ENCODE results near the gene ACSL1. TPM values are rescaled to one million over a fixed set of nuclear protein-coding genes. Genes with fewer than 3 reads are reported as not detected.
"Not testable (repeated sequence)": the region's sequence is repeated elsewhere in the genome, so short reads cannot be mapped to it uniquely, and the experiment has no call there.

The ACSL1 gene
- total and polyA plus RNA-seq, 12 donors = 127 to 526 (median 239) TPM

DNA sequence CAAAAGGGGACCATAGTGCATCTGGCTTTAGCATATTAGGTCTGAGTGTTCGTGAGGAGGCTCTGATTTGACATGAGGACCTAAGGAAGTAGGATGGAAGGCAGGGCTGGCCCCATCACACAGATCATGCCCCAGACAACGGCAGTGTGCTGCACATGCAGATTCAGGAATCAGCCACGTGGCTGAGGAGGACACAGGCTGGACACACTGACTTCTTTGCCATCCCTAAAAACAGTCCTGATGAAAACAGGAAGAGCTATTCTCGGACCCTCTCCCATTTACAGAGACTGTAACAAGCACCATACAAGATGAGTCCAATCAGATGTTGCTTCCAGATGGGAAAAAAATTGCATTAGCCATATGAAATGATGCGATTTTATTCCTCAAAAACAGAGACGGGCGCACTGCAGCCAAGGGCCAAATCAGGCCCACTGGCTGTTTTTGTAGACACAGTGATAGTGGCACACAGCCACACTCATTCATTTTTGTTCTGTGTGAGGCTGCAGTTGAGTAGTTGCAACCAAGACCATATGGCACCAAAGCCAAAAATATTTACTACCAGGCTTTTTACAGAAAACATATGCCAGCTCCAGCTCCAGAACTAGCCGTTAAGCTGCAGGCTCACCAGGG, 41.0 kb downstream of the ACSL1 start:
- no peak for DNase-seq
- intact Hi-C loops (cut with DNase I) = no loop called here
- ATAC-seq = no peak
- Histone ChIP-seq H3K27me3 (no peaks in the 10 kb centered on the region), H3K9me3 (no peaks in the 10 kb centered on the region), H3K27ac (no peak overlapping the region), H3K4me3 (no peak overlapping the region), H3K4me1 (peaks cover 0 to 15% (median 0%) of the 10 kb centered on the region in 9 donors), H3K36me3 (peaks cover 0 to 96% (median 43%) of the 10 kb centered on the region in 9 donors)
- WGBS, 2 donors = 82 to 86% methylated on average over 8 of the region's 8 CpGs
- no peak for TF ChIP-seq CTCF (IDR thresholded peaks at IDR 0.05)

DNA sequence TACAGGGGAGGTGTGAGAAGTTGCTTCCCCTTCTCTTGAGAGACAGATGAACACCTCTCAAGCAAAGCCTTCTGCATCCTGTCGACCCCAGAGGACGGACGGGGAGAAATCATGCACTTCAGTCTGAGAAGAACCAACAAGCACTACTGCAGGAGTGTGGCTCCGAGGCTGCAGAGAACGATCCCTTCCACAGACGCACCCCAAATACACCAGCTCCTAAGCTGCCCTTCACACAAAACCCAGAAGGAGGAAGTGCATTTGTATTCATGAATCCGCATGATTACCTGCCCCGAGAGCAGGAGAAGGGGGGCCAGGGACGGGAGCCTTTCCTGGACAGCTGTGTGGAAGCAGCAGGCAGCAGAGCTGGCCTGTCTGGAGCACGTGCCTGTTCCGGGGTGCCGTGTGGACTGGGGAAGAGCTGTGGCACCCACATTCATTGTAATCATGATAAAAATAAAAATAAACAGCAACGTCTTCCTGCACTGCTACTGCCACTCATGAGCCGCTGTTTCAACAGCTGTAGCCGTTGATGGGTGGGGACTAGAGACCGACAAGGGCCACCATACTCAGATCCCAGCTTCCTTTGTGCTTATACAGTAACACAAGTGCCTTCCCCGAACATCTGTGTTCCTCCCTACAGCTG, 42.9 kb downstream of the ACSL1 start:
- DNase-seq (no peak), ATAC-seq (peak in 3 of 8 donors; percentile 18 to 38 (median 35))
- peaks cover 0 to 15% (median 0%) of the 10 kb centered on the region in 9 donors for H3K4me1 ChIP-seq
- H3K4me3 ChIP-seq = no peak overlapping the region
- H3K27me3 ChIP-seq = no peaks in the 10 kb centered on the region
- peaks cover 0 to 95% (median 43%) of the 10 kb centered on the region in 9 donors for H3K36me3 ChIP-seq
- no peak for TF ChIP-seq CTCF (IDR thresholded peaks at IDR 0.05)
- peak overlapping the region in 1 of 10 donors; percentile 39 for H3K27ac ChIP-seq
- 59 to 72% methylated on average over 17 of the region's 17 CpGs for WGBS, 2 donors
- H3K9me3 ChIP-seq = no peaks in the 10 kb centered on the region
- intact Hi-C loops (cut with DNase I) = no loop called here

DNA sequence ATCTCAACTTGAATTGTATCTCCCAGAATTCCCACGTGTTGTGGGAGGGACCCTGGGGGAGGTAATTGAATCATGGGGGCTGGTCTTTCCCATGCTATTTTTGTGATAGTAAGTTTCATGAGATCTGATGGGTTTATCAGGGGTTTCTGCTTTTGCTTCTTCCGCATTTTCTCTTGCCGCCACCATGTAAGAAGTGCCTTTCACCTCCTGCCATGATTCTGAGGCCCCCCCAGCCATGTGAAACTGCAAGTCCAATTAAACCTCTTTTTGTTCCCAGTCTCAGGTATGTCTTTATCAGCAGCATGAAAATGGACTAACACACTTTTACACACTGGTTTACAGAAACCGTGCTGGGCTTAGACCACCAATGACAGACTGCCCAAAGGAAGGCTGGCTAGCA, 46.6 kb downstream of the ACSL1 start:
- H3K4me3 ChIP-seq; ATAC-seq; H3K27me3 ChIP-seq; DNase-seq; intact Hi-C loops (cut with DNase I); H3K9me3 ChIP-seq; H3K27ac ChIP-seq: not testable (repeated sequence)
- H3K36me3 ChIP-seq = peaks cover 0 to 89% (median 34%) of the 10 kb centered on the region in 9 donors
- WGBS, 2 donors = 95% methylated on average over 4 of the region's 4 CpGs
- H3K4me1 ChIP-seq = peaks cover 0 to 17% (median 2%) of the 10 kb centered on the region in 9 donors

GRCh38 chr4:184778325-184778724, 47.4 kb downstream of the ACSL1 start:
- Histone ChIP-seq H3K4me3 (no peak overlapping the region), H3K27me3 (no peaks in the 10 kb centered on the region), H3K4me1 (peaks cover 0 to 17% (median 2%) of the 10 kb centered on the region in 9 donors), H3K9me3 (no peaks in the 10 kb centered on the region), H3K36me3 (peaks cover 3 to 89% (median 27%) of the 10 kb centered on the region in 9 donors), H3K27ac (no peak overlapping the region)
- WGBS, 2 donors = 84 to 85% methylated on average over 8 of the region's 8 CpGs
- no peak for DNase-seq
- TF ChIP-seq CTCF (IDR thresholded peaks at IDR 0.05) = no peak
- ATAC-seq = no peak
- intact Hi-C loops (cut with DNase I) = no loop called here

DNA sequence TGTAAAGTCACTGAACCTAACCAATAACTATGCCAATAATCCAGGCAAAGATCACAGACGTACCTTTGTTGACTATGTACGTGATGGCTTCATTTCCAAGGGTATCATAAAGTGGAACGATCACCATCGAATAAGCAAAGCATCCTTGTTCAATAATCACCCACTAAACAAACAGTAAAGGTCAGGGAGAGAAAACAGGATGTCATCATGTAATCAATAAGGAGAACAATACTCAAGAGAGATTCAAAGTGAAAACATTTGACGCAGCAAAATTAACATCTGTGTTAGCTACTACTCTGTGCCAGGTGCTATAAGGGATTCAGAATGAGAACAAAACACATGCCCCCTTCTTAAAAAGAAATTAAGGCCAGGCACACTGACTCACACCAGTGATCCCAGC, 48.9 kb downstream of the ACSL1 start:
- intact Hi-C loops (cut with DNase I) = no loop called here
- no peak overlapping the region for H3K27ac ChIP-seq
- no peaks in the 10 kb centered on the region for H3K9me3 ChIP-seq
- DNase-seq = no peak
- 94% methylated on average over 5 of the region's 5 CpGs for WGBS, 2 donors
- H3K4me1 ChIP-seq = peaks cover 0 to 17% (median 0%) of the 10 kb centered on the region in 9 donors
- peaks cover 4 to 92% (median 28%) of the 10 kb centered on the region in 9 donors for H3K36me3 ChIP-seq
- H3K4me3 ChIP-seq = no peak overlapping the region
- ATAC-seq = no peak
- H3K27me3 ChIP-seq = no peaks in the 10 kb centered on the region
- TF ChIP-seq CTCF (IDR thresholded peaks at IDR 0.05) = no peak

Data from heart right ventricle (tissue), 16 donors.